HT1080 (cell line): ENCODE measurements around the gene GNPTAB. TPM values are rescaled to one million over a fixed set of nuclear protein-coding genes. Genes with fewer than 3 reads are reported as not detected.
"Not testable (repeated sequence)": the region's sequence is repeated elsewhere in the genome, so short reads cannot be mapped to it uniquely, and the experiment has no call there.

Experiments
- DNase-seq: peaks from one replicate; pipeline ENCODE4 v3.0.0-alpha.2; 2015; ENCODE audit warnings: low read depth
- polyA plus RNA-seq, 2 experiments: library from polyadenylated mRNA; depleted of rRNA; stranded (reverse); fragments of >200 nt; gene quantifications; 2 replicates each; pipeline ENCODE4 v1.2.3, GENCODE V29; 2015
- total RNA-seq: library from RNA; depleted of rRNA; stranded (reverse); fragments of >200 nt; shearing (Covaris generic); gene quantifications from 2 replicates; pipeline ENCODE4 v1.2.3, GENCODE V29; 2014; rRNA removed

Gene GNPTAB
- total RNA-seq, result 12.9 and 16.5 TPM in 2 replicates
- polyA plus RNA-seq (2015; cell fraction: cytosol; rRNA removed), result 25.8 and 29.7 TPM in 2 replicates
- polyA plus RNA-seq (2015; cell fraction: nucleus; rRNA removed), result 22.4 and 23.4 TPM in 2 replicates

DNA sequence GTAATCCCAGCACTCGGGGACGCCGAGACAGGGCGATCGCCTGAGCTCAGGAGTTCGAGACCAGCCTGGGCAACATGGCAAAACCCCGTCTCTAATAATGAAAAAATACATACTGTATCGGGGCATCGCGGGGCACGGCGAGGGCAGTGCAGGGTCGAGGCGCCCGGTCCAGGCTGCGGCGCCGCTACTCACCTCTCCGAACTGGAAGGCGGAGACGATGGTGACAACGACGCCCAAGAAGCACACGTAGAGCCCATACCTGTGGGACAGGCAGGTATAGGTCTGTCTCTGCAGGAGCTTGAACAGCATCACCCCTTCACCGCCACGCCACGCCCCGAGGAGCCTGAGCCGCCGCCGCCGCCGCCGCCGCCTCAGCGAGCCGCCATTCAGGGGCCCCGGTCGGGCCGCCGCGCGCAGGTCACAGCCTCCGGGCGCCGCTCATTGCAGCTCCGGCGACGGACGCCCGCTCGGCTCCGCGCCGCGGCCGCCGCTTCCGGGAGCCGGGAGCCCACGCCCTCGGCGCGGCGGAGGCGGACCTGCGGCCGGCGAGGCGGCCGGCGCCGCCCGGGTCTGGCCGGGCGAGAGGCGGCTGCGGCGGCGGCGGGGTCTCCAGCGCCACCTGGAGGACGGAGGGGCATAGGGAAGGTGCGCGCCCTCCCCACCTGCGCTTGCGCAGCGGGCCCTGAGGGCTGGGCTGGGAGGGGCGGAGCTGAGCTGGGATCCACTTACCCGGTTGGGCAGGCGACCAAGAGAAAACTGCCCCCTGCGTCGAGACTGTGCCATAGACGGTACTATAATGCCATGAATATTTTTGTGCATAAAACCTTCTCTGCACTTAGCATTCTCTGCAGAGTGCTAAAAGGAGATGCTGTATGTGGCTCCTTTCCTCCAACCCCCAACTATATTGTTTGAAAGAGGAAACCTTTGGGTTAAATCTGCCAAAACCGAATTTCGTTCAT, at the start of gene GNPTAB:
Gene GNPTAB (minus strand): TSS at position 593 of the 959 bp plus-strand sequence. CDS start 284 bp downstream, at position 309.
- DNase-seq, result peak; percentile 90

DNA sequence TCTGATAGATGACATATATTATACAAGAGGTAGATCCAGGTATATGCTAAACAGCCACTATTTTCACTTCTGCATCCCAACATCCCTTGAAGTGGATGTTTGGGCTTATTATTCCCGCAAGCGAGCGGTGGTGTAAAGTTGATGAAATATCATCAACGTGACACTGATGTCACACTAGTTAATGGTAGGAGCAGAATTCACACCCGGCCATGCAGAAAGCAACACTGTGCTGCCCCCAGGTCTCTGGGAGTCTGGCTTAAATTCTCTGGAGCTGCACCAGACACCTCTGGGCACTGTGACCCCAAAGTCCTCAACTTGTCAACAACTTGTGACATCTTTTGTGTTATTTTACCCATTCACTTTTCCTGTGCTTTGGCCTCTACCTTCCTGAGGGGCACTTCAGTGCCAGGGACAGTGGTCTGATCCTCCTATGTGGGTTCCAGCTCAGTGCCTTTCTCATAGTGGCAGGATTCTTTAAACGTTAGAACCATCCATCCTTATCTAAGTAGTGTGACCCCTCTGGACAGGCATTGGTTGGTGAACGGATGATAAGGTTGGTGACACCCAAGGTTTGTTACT, 47.6 kb upstream of the GNPTAB start:
- DNase-seq, result no peak

DNA sequence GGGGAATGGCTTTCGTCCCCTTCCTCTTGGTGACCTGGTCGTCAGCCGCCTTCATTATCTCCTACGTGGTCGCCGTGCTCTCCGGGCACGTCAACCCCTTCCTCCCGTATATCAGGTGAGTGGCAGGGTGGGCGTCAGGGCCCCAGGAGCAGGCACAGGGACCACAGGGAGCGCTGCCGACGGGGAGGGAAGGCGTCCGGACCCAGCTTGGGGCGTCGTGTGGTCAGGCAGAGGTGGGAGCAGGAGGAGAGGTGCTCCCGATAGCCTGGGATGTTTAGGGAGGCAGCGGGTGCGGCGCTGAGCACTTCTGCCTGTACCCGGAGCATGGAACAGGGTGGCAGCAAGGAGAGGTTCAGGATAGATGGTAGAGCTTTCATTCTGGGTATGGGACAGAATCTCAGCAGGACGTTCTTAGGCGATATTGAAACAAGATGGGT, 47.1 kb upstream of the GNPTAB start:
- peak; percentile 37 for DNase-seq

DNA sequence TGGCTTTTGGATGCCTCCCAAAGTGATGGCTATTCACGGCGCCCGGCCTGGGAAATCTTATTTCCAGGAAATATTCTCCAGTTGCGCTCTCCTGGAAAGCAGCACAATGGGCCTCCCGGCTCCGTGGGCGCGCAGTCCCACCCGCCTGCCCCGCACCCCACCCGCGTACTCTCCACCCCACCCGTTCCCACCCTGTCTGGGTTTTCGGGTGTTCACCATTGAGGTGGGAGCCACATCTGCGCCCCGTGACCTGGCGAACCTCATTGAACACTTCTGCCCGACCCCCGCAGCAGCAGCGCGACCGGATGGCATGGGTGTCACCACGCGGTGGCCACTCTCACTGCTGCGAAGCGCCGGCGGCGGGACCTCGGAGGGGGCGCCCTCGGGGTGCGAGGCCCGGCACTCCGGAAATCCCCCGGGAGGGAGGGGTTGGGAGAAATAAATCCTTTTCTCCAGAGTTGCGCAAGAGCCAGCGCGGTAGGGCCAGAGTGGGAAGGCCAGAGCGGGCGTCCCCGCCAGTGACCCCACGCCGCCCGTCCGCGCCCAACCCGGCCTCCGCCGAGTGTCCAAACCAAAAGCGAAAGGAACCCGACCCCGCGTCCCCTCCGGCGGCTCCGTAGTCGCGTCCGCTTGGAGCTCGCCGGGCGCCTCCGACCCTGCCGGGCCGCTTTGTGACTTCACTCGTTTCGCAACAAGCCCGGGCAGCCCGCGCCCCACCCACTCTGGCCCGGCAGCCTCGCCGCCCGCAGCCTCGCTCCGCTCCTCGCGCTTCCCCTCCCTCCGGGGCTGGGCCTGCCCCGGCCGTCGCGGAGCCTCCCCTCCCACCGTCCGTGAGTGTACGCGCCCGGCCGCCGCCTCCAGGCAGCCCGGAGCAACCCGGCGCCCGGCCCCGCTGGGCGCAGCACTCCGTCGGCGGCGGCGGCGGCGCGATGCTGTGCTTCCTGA, 46.4 kb upstream of the GNPTAB start, which contains the start of gene DRAM1:
Gene DRAM1 (plus strand): TSS at position 720 of the 945 bp plus-strand sequence. CDS start 210 bp downstream, at position 930.
- DNase-seq, result peak; percentile 88

DNA sequence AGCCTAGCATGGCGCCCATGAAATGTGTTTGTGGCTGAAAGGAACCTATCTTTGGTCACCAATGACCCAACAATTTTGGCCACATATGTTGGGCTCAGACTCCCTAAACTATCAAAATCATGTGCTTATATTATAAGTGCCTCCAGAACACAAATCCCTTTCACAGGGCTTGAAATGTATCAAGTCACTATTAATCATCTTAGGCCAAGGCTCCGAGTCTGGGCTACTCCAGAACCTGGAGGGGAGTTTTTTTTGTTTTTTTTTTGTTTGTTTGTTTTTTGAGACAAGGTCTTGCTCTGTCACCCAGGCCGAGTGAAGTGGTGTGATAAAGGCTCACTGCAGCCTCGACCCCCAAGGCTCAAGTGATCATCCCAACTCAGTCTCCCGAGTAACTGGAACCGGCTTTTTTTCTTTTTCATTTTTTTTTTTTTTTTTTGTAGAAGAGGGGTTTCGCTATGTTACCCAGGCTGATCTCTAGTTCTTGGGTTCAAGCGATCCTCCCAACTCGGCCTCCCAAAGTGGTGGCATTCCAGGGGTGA, 45.6 kb upstream of the GNPTAB start:
- DNase-seq, result peak; percentile 17

DNA sequence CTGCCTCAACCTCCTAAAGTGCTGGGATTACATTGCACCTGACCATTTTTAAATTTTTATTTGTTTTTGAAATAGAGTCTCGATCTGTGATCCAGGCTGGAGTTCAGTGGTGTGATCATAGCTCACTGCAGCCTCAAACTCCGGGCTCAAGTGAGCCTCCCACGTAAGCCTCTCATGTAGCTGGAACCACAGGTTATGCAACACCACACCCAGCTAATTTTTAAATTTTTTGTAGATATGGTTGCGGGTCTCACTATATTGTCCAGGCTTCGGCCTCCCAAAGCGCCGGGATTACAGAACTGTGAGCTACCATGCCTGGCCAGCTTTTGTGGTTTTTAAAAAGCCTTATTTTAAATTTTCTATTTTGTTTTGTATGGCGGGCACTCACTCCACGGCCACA, 44.4 kb upstream of the GNPTAB start:
- no peak for DNase-seq

DNA sequence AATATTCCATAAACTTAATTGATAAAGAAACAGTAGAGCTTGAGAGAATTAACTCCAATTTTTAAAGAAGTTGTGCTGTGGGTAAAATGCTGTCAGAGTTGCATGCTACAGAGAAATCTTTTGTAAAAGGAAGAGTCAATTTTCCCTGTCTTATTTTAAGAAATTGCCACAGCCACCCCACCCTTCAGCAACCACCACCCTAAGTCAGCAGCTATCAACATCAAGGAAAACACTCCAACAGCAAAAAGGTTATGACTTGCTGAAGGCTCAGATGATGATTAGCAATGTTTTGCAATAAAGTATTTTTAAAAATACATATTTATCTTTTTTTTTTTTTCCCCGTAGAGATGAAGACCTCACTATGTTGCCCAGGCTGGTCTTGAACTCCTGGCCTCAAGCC, 40.2 kb upstream of the GNPTAB start:
- DNase-seq, result no peak

GRCh38 chr12:101867619-101868018, 36.9 kb upstream of the GNPTAB start:
- not testable (repeated sequence) for DNase-seq

GRCh38 chr12:101866615-101867373, 36.0 kb upstream of the GNPTAB start:
- no peak for DNase-seq

DNA sequence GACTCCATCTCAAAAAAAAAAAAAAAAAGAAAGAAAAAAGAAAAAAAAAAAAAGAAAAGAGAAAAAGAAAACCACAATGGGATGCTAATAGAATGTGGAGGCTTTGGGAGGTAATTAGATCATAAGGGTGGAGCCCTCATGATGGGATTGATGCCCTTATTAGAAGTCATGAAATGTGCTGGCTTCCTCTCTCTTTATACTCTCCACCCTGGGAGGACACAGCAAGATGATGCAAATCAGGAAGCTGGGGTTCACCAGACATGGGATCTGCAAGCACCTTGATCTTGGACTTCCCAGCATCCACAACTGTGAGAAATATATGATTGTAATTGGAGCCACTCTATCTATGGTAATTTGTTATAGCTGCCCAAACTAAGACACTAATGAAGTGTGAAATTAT, 33.2 kb upstream of the GNPTAB start:
- no peak for DNase-seq

- DNase-seq, result no peak
These were observed 31.5 kb upstream of the GNPTAB start for GRCh38 chr12:101862245-101862644.

- DNase-seq, result not testable (repeated sequence)
These were observed 30.9 kb upstream of the GNPTAB start for GRCh38 chr12:101861688-101862087.

- no peak for DNase-seq
These were observed 29.2 kb upstream of the GNPTAB start for GRCh38 chr12:101859664-101860607.

GRCh38 chr12:101858361-101858760, 27.6 kb upstream of the GNPTAB start:
- DNase-seq, result no peak

DNA sequence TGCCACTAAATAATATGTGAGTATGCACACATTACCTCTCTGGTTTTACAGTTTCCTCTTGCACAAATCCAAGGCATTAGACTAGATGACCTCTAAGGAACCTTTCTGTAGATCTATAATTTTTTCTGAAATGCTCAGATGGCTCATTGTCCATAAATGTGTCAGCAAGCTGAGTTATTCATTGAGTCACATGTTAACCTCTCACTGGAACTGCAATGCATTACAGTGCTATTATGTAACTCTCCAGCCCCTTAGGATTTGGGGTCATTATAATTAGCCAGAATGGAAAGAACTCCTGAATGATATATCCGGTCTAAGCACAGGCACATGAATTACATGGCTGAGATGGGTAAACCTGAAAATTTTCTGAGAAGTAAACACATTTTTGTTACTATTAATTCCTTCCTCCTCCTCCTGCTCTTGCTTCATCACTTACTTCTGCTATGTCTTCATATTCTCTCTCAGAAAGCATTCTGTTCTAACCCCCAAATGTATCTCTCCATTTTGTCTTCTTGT, 26.3 kb upstream of the GNPTAB start:
- DNase-seq, result peak; percentile 81

GRCh38 chr12:101856614-101857013, 25.9 kb upstream of the GNPTAB start:
- not testable (repeated sequence) for DNase-seq

DNA sequence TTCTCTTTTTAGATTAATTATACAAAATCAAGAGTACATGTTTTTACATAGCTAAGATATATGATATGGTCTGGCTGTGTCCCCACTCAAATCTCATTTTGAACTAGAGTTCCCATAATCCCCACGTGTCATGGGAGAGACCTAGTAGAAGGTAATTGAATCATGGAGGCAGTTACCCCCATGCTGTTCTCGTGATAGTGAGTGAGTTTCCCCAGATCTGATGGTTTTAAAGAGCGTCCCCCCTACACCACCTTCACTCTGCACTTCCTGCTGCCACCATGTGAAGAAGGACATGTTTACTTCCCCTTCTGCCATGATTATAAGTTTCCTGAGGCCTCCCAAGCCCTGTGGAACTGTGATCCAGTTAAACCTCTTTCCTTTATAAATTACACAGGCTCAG, 25.2 kb upstream of the GNPTAB start:
- no peak for DNase-seq

GRCh38 chr12:101855364-101855884, 24.7 kb upstream of the GNPTAB start:
- no peak for DNase-seq
